ENCODE data around the gene KLHL22. TPM values are rescaled to one million over a fixed set of nuclear protein-coding genes. Genes with fewer than 3 reads are reported as not detected.
A peak's percentile ranks its signal among the peaks of the same experiment; 100 is the strongest.

The KLHL22 gene
- total RNA-seq, 4 donors from 2014 or later, result 24.1 to 32.2 (median 28.4) TPM

DNA sequence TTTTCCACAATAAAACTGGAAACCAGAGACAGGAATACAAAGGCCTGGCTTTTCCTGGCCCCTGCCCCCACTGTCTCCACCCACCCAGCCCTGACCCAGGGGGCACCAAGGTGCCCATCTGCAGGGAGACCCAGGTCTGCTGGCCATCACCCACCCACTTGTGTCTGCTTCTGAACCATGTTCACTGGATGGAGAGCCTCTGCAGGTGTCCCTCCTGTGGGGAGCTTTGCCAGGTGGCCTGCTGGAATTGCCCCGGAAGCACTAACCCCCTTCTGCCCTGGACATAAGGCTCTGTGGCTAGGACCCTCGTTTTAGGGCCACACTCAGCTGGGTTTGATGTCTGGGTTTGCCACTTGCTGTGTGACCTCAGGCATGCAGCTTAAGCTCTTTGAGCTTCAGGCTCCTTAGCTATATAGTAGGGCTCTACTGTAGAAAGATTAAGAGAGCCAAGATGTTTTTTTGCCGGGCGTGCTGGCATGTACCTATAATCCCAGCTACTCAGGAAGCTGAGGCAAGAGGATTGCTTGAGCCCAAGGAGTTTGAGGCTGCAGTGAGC, 61.8 kb downstream of the KLHL22 start:
- in situ Hi-C loops (cut with MboI; ENCODE audit: low sequenced_read_pairs in 4 of 4), result loop anchor here in 1 of 4 donors (25.0 kb wide), 1 partner anchor 254 kb away; no protein-coding TSS in a partner anchor
- H3K4me3 ChIP-seq, result no peak overlapping the region
- ATAC-seq (no peak), DNase-seq (no peak)
- no peak for TF ChIP-seq POLR2A (IDR thresholded peaks at IDR 0.05)
- TF ChIP-seq CTCF (IDR thresholded peaks at IDR 0.05 in 4 of 5, conservative IDR thresholded peaks at IDR 0.05 in 1 of 5), result no peak
- H3K4me1 ChIP-seq, result peaks cover 0 to 18% of the 10 kb centered on the region in 2 donors
- H3K9me3 ChIP-seq, result no peaks in the 10 kb centered on the region
- H3K27me3 ChIP-seq, result peaks cover 24 to 37% (median 26%) of the 10 kb centered on the region in 3 donors
- no peak overlapping the region for H3K27ac ChIP-seq
- H3K36me3 ChIP-seq, result no peaks in the 10 kb centered on the region
- intact Hi-C loops (cut with DNase I; ENCODE audit: low total_unique reads), result no loop called here

- no peaks in the 10 kb centered on the region for H3K36me3 ChIP-seq
- H3K27me3 ChIP-seq, result peaks cover 24 to 32% (median 25%) of the 10 kb centered on the region in 3 donors
- in situ Hi-C loops (cut with MboI; ENCODE audit: low sequenced_read_pairs in 4 of 4) (loop anchor here in 1 of 4 donors (25.0 kb wide), 1 partner anchor 254 kb away; no protein-coding TSS in a partner anchor), intact Hi-C loops (cut with DNase I; ENCODE audit: low total_unique reads) (no loop called here)
- TF ChIP-seq POLR2A (IDR thresholded peaks at IDR 0.05) (no peak), CTCF (IDR thresholded peaks at IDR 0.05 in 4 of 5, conservative IDR thresholded peaks at IDR 0.05 in 1 of 5) (no peak)
- no peak overlapping the region for H3K4me3 ChIP-seq
- H3K4me1 ChIP-seq, result peaks cover 0 to 18% of the 10 kb centered on the region in 2 donors
- no peak for DNase-seq
- ATAC-seq, result no peak
- H3K9me3 ChIP-seq, result no peaks in the 10 kb centered on the region
- H3K27ac ChIP-seq, result no peak overlapping the region
These were observed 62.4 kb downstream of the KLHL22 start for GRCh38 chr22:20433191-20433590.

GRCh38 chr22:20432244-20432686, 63.3 kb downstream of the KLHL22 start:
- no peaks in the 10 kb centered on the region for H3K9me3 ChIP-seq
- intact Hi-C loops (cut with DNase I; ENCODE audit: low total_unique reads) (no loop called here), in situ Hi-C loops (cut with MboI; ENCODE audit: low sequenced_read_pairs in 4 of 4) (loop anchor here in 1 of 4 donors (25.0 kb wide), 1 partner anchor 255 kb away; no protein-coding TSS in a partner anchor)
- no peak for DNase-seq
- peaks cover 19 to 26% (median 20%) of the 10 kb centered on the region in 3 donors for H3K27me3 ChIP-seq
- no peaks in the 10 kb centered on the region for H3K36me3 ChIP-seq
- no peak overlapping the region for H3K27ac ChIP-seq
- H3K4me1 ChIP-seq, result peaks cover 0 to 17% of the 10 kb centered on the region in 2 donors
- TF ChIP-seq CTCF (IDR thresholded peaks at IDR 0.05 in 4 of 5, conservative IDR thresholded peaks at IDR 0.05 in 1 of 5), result no peak
- no peak for TF ChIP-seq POLR2A (IDR thresholded peaks at IDR 0.05)
- H3K4me3 ChIP-seq, result no peak overlapping the region
- no peak for ATAC-seq

DNA sequence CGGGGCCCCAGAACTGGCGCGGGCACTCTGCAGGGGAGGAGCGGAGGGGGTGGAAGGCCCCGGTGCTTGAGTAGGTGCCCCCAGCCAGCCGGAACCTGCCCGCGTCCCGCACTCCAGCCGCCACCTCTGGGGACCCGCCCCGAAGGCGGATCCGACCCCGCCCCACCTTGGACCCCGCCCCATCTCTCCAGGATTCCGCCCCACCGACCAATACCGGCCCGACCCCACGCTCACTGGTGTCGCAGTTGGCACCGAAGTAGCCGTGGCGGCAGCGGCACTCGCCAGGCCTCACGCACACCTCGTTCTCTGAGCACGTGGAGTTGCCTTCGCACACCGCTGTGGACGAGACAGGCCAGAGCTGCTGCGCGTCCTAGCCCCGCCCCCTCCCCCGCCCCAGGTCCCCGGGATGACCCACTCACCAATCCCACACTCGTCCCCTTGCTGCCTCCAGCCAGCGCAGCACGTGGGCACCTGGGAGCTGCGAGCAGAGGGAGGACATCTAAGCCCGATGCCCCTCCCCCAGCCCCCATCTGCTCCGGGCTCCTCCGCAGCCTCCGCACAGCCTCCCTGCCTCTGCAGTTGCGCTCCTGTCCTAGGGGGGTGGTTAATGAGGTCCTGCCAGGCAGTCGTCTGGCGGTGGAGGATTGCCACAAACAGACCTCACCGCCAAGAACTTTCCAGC, 63.9 kb downstream of the KLHL22 start:
- Histone ChIP-seq H3K27me3 (peaks cover 14 to 20% (median 14%) of the 10 kb centered on the region in 3 donors), H3K4me1 (peaks cover 0 to 11% of the 10 kb centered on the region in 2 donors), H3K36me3 (no peaks in the 10 kb centered on the region), H3K27ac (no peak overlapping the region), H3K4me3 (peak overlapping the region; percentile 25 to 50 (median 37)), H3K9me3 (no peaks in the 10 kb centered on the region)
- no peak for DNase-seq
- in situ Hi-C loops (cut with MboI; ENCODE audit: low sequenced_read_pairs in 4 of 4) (loop anchor here in 1 of 4 donors (25.0 kb wide), 1 partner anchor 256 kb away; no protein-coding TSS in a partner anchor), intact Hi-C loops (cut with DNase I; ENCODE audit: low total_unique reads) (loop anchor here (1.0 kb wide), 1 partner anchor 64 kb away; the partner anchor contains the start of gene KLHL22)
- TF ChIP-seq POLR2A (IDR thresholded peaks at IDR 0.05) (no peak), CTCF (IDR thresholded peaks at IDR 0.05 in 4 of 5, conservative IDR thresholded peaks at IDR 0.05 in 1 of 5) (no peak)
- no peak for ATAC-seq

Measured in gastrocnemius medialis (tissue), 4 donors.